ENCODE results near the gene LBH. TPM values are rescaled to one million over a fixed set of nuclear protein-coding genes. Genes with fewer than 3 reads are reported as not detected.

Gene LBH
- polyA plus RNA-seq, 3 donors: 0.41 to 0.76 (median 0.42) TPM

- no peak for TF ChIP-seq CTCF (IDR thresholded peaks at IDR 0.05)
- Histone ChIP-seq H3K4me3 (replicated peaks in 1 of 3; ENCODE audit: low read depth in 2 of 3, low read length in 3 of 3) (no peak overlapping the region), H3K79me2 (ENCODE audit: insufficient read depth, low read length) (no peaks in the 10 kb centered on the region), H3K4me2 (replicated peaks; ENCODE audit: extremely low read depth, low read length, poor library complexity, severe bottlenecking) (no peak overlapping the region), H4K20me1 (ENCODE audit: insufficient read depth, low read length) (no peaks in the 10 kb centered on the region), H3K27ac (ENCODE audit: low read depth in 1 of 2, low read length in 2 of 2) (no peak overlapping the region), H3K27me3 (ENCODE audit: control insufficient read depth in 2 of 2, insufficient read depth in 2 of 2, low read length in 2 of 2) (no peaks in the 10 kb centered on the region), H3K4me1 (ENCODE audit: control insufficient read depth in 1 of 2, insufficient read depth in 2 of 2, low read length in 2 of 2) (peaks cover 14 to 15% of the 10 kb centered on the region in 2 donors), H3K9me3 (replicated peaks in 1 of 2; ENCODE audit: control insufficient read depth in 1 of 2, insufficient read depth in 1 of 2, low read length in 2 of 2) (peaks cover 0 to 4% of the 10 kb centered on the region in 2 donors), H2AFZ (ENCODE audit: insufficient read depth, low read depth, low read length, poor library complexity, severe bottlenecking) (no peak overlapping the region), H3K36me3 (replicated peaks in 1 of 2; ENCODE audit: control insufficient read depth in 1 of 2, insufficient read depth in 2 of 2, low read length in 2 of 2) (no peaks in the 10 kb centered on the region), H3K9ac (ENCODE audit: insufficient read depth, low read length, poor library complexity, severe bottlenecking) (no peak overlapping the region)
- intact Hi-C loops (cut with micrococcal nuclease): no loop called here
- no peak for DNase-seq
- peaks cover 15% of the 10 kb centered on the region for H3K4me1 Mint-ChIP-seq
- peaks cover 8 to 15% (median 13%) of the 10 kb centered on the region in 3 donors for H3K27me3 Mint-ChIP-seq (ENCODE audit: low read depth in 3 of 3)
- H3K9me3 Mint-ChIP-seq: peaks cover 0 to 9% (median 4%) of the 10 kb centered on the region in 7 donors
- H3K27ac Mint-ChIP-seq: no peak overlapping the region
- peaks cover 0 to 1% of the 10 kb centered on the region in 2 donors for H3K36me3 Mint-ChIP-seq
- no peak overlapping the region for H3K4me3 Mint-ChIP-seq
Measured at GRCh38 chr2:30261695-30262211, 30.4 kb downstream of the LBH start.

- Mint-ChIP-seq H3K4me1 (peaks cover 22% of the 10 kb centered on the region), H3K27me3 (ENCODE audit: low read depth in 3 of 3) (peaks cover 8 to 14% (median 11%) of the 10 kb centered on the region in 3 donors), H3K27ac (no peak overlapping the region), H3K4me3 (no peak overlapping the region), H3K36me3 (peaks cover 0 to 1% of the 10 kb centered on the region in 2 donors), H3K9me3 (peaks cover 0 to 10% (median 4%) of the 10 kb centered on the region in 7 donors)
- Histone ChIP-seq H3K9ac (ENCODE audit: insufficient read depth, low read length, poor library complexity, severe bottlenecking) (no peak overlapping the region), H3K27ac (ENCODE audit: low read depth in 1 of 2, low read length in 2 of 2) (no peak overlapping the region), H3K9me3 (replicated peaks in 1 of 2; ENCODE audit: control insufficient read depth in 1 of 2, insufficient read depth in 1 of 2, low read length in 2 of 2) (peaks cover 0 to 4% of the 10 kb centered on the region in 2 donors), H3K27me3 (ENCODE audit: control insufficient read depth in 2 of 2, insufficient read depth in 2 of 2, low read length in 2 of 2) (no peaks in the 10 kb centered on the region), H3K36me3 (replicated peaks in 1 of 2; ENCODE audit: control insufficient read depth in 1 of 2, insufficient read depth in 2 of 2, low read length in 2 of 2) (no peaks in the 10 kb centered on the region), H3K4me3 (replicated peaks in 1 of 3; ENCODE audit: low read depth in 2 of 3, low read length in 3 of 3) (no peak overlapping the region), H4K20me1 (ENCODE audit: insufficient read depth, low read length) (no peaks in the 10 kb centered on the region), H2AFZ (ENCODE audit: insufficient read depth, low read depth, low read length, poor library complexity, severe bottlenecking) (no peak overlapping the region), H3K79me2 (ENCODE audit: insufficient read depth, low read length) (no peaks in the 10 kb centered on the region), H3K4me2 (replicated peaks; ENCODE audit: extremely low read depth, low read length, poor library complexity, severe bottlenecking) (no peak overlapping the region), H3K4me1 (ENCODE audit: control insufficient read depth in 1 of 2, insufficient read depth in 2 of 2, low read length in 2 of 2) (peaks cover 16 to 21% of the 10 kb centered on the region in 2 donors)
- WGBS (ENCODE audit: insufficient coverage): 100% methylated on average over 3 of the region's 5 CpGs
- no peak for DNase-seq
- TF ChIP-seq CTCF (IDR thresholded peaks at IDR 0.05): no peak
- intact Hi-C loops (cut with micrococcal nuclease): no loop called here
Measured at GRCh38 chr2:30262716-30263309, 31.5 kb downstream of the LBH start.

All from CD14-positive monocyte (primary cell).